ENCODE data around the gene GMIP. TPM values are rescaled to one million over a fixed set of nuclear protein-coding genes. Genes with fewer than 3 reads are reported as not detected.

The GMIP gene
- total RNA-seq, 1 donor from 2014 or later = 6.5 TPM

Other genes starting within 250 kb of the GMIP start
- 47.0 and 104 TPM in 2 replicates for gene GATAD2A, start 238.0 kb downstream of the GMIP start, total RNA-seq
- 0.68 and 1.4 TPM in 2 replicates for gene TSSK6, start 128.1 kb downstream of the GMIP start, total RNA-seq
- 95.3 and 191 TPM in 2 replicates for gene NDUFA13, start 127.4 kb downstream of the GMIP start, total RNA-seq
- gene YJEFN3, start 114.7 kb downstream of the GMIP start, total RNA-seq = 0.14 and 0.17 TPM in 2 replicates
- 0.17 TPM in 1 of 2 replicates, not detected in the other for gene CILP2, start 105.4 kb downstream of the GMIP start, total RNA-seq
- gene PBX4, start 25.0 kb downstream of the GMIP start, total RNA-seq = 0.05 TPM in 1 of 2 replicates, not detected in the other
- 0.42 and 1.0 TPM in 2 replicates for gene LPAR2, start 15.4 kb downstream of the GMIP start, total RNA-seq
- 36.8 and 188 TPM in 2 replicates for gene ATP13A1, start 20.0 kb upstream of the GMIP start, total RNA-seq
- 15.9 and 20.4 TPM in 2 replicates for gene ZNF101, start 25.2 kb upstream of the GMIP start, total RNA-seq
- gene ZNF14, start 89.5 kb upstream of the GMIP start, total RNA-seq = 6.0 and 8.2 TPM in 2 replicates
- 11.4 and 16.3 TPM in 2 replicates for gene ZNF506, start 178.1 kb upstream of the GMIP start, total RNA-seq
- gene ZNF253, start 222.2 kb upstream of the GMIP start, total RNA-seq = 4.7 and 6.3 TPM in 2 replicates

Measured in dermis blood vessel endothelial cell (primary cell).